SK-N-SH treated with all-trans-retinoic acid at 6 μM for 48 hours (cell line): Measurements from ENCODE around the gene CD151.

ENCODE experiments used
- ATAC-seq: fragments of 200-7000 bp; cut with Tn5 transposase; 3 replicates; pipeline ENCODE4 v1.9.1; 2020; ENCODE audit warnings: mild to moderate bottlenecking, moderate library complexity
- ARNTL ChIP-seq: fragments of 450-650 bp; formaldehyde crosslinking; IDR thresholded peaks from 2 replicates; pipeline ENCODE4 v1.5.0; 2020; ENCODE audit warnings: low read depth, mild to moderate bottlenecking, moderate library complexity, borderline replicate concordance
- BACH2 ChIP-seq: fragments of 250-450 bp; sonication (Bioruptor Pico); IDR thresholded peaks from 2 replicates; pipeline ENCODE4 v1.9.0; 2021; ENCODE audit warnings: mild to moderate bottlenecking, borderline replicate concordance
- CSDC2 ChIP-seq: fragments of 250-450 bp; sonication (Bioruptor Pico); IDR thresholded peaks from 2 replicates; pipeline ENCODE4 v1.5.0; 2020; ENCODE audit warnings: mild to moderate bottlenecking, moderate library complexity
- ESRRG ChIP-seq: fragments of 250-450 bp; sonication (Bioruptor Pico); IDR thresholded peaks from 2 replicates; pipeline ENCODE4 v1.6.1; 2021; ENCODE audit warnings: mild to moderate bottlenecking
- GLIS3 ChIP-seq: fragments of 250-450 bp; sonication (Bioruptor Pico); IDR thresholded peaks from 2 replicates; pipeline ENCODE4 v1.5.0; 2020; ENCODE audit warnings: mild to moderate bottlenecking, moderate library complexity
- ISL1 ChIP-seq: fragments of 250-450 bp; sonication (Bioruptor Pico); IDR thresholded peaks from 2 replicates; pipeline ENCODE4 v2.1.2; 2022; ENCODE audit warnings: mild to moderate bottlenecking, moderate library complexity
- OSR1 ChIP-seq: fragments of 250-450 bp; sonication (Bioruptor Pico); IDR thresholded peaks from 2 replicates; pipeline ENCODE4 v1.8.0; 2022; ENCODE audit warnings: moderate library complexity, mild to moderate bottlenecking, inconsistent platforms
- PPARA ChIP-seq: fragments of 250-450 bp; sonication (Bioruptor Pico); IDR thresholded peaks from 2 replicates; pipeline ENCODE4 v1.5.0; 2020; ENCODE audit warnings: mild to moderate bottlenecking, borderline replicate concordance
- RARB ChIP-seq: fragments of 250-450 bp; sonication (Bioruptor Pico); IDR thresholded peaks from 2 replicates; pipeline ENCODE4 v1.8.0; 2021; ENCODE audit warnings: mild to moderate bottlenecking, moderate library complexity
- SNAI2 ChIP-seq: fragments of 250-450 bp; sonication (Bioruptor Pico); IDR thresholded peaks from 2 replicates; pipeline ENCODE4 v1.5.0; 2020; ENCODE audit warnings: mild to moderate bottlenecking, moderate library complexity
- TCF4 ChIP-seq: fragments of 250-450 bp; sonication (Bioruptor Pico); IDR thresholded peaks from 2 replicates; pipeline ENCODE4 v1.8.0; 2021; ENCODE audit warnings: mild to moderate bottlenecking, moderate library complexity, borderline replicate concordance
- ZC3H10 ChIP-seq: fragments of 250-450 bp; sonication (Bioruptor Pico); IDR thresholded peaks from 2 replicates; pipeline ENCODE4 v1.5.1; 2021; ENCODE audit warnings: mild to moderate bottlenecking, moderate library complexity
- ZFP3 ChIP-seq: fragments of 250-450 bp; sonication (Bioruptor Pico); IDR thresholded peaks from 2 replicates; pipeline ENCODE4 v1.5.0; 2020; ENCODE audit warnings: mild to moderate bottlenecking, moderate library complexity
- ZFP30 ChIP-seq: fragments of 450-650 bp; formaldehyde crosslinking; IDR thresholded peaks from 2 replicates; pipeline ENCODE4 v1.5.0; 2022; ENCODE audit warnings: mild to moderate bottlenecking, moderate library complexity
- ZNF565 ChIP-seq: fragments of 450-650 bp; formaldehyde crosslinking; conservative IDR thresholded peaks from 2 replicates; pipeline ENCODE4 v1.5.0; 2020; ENCODE audit warnings: low read depth, mild to moderate bottlenecking, moderate library complexity
- ZNF70 ChIP-seq: fragments of 450-650 bp; formaldehyde crosslinking; IDR thresholded peaks from 2 replicates; pipeline ENCODE4 v1.5.0; 2020; ENCODE audit warnings: mild to moderate bottlenecking, moderate library complexity
- TF ChIP-seq, protein P1 (sequence below): fragments of 250-450 bp; sonication (Bioruptor Pico); IDR thresholded peaks from 2 replicates; pipeline ENCODE4 v1.5.0; 2020; ENCODE audit warnings: mild to moderate bottlenecking, moderate library complexity
- TF ChIP-seq, protein P2 (sequence below): fragments of 250-450 bp; sonication (Bioruptor Pico); IDR thresholded peaks from 2 replicates; pipeline ENCODE4 v1.5.1; 2020; ENCODE audit warnings: low read depth, mild to moderate bottlenecking, moderate library complexity
- TF ChIP-seq, protein P3 (sequence below): fragments of 250-450 bp; sonication (Bioruptor Pico); IDR thresholded peaks from 2 replicates; pipeline ENCODE4 v1.8.0; 2020; ENCODE audit warnings: mild to moderate bottlenecking, moderate library complexity, borderline replicate concordance
- TF ChIP-seq, protein P4 (sequence below): fragments of 250-450 bp; sonication (Bioruptor Pico); IDR thresholded peaks from 2 replicates; pipeline ENCODE4 v1.5.1; 2021; ENCODE audit warnings: mild to moderate bottlenecking, moderate library complexity

Gene CD151

DNA sequence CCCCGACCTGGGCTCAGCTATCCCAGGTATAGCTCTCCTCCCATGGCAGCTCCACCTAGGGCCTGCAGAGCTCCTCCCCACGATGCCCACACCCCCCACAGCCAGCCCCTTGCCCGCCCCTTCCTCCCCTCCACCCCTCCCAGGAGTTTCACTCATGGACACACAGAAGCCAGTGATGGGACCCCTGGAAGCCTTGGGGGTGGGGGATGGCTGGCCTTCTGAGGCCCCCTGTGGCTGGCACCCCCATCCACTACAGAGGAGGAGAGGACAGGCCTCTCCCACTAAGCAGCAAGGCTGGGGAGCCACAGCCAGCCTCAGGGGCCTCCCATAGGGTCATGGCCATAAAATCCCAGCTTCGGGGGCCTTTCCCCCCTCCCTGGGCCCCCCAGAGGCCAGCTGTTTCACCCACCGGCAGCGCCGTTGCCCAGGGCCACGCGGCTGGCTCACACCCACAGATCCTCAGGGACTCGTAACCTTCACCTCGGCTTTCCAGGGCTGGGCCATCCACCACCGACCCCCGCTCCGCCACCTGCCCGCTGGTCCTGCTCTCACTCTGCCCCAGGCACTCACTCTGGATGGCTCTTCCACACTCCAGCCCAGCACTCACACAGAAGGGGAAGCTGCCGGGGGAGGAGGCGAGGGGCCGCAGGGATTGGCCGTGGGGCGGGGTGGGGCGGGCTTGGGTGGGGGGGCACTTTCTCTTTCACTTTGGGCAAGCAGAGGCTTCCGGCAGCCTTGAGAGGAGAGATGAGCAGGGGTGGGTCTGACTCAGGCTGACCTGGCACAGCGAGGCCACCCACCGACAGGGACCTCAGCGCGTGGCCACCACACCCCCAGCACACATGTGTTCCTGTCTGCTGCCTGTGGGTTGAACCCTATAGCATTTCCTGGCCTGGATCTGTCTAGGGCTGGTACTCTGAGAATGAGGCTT, 36.9 kb upstream of the CD151 start:
- TF ChIP-seq, protein P1, sequence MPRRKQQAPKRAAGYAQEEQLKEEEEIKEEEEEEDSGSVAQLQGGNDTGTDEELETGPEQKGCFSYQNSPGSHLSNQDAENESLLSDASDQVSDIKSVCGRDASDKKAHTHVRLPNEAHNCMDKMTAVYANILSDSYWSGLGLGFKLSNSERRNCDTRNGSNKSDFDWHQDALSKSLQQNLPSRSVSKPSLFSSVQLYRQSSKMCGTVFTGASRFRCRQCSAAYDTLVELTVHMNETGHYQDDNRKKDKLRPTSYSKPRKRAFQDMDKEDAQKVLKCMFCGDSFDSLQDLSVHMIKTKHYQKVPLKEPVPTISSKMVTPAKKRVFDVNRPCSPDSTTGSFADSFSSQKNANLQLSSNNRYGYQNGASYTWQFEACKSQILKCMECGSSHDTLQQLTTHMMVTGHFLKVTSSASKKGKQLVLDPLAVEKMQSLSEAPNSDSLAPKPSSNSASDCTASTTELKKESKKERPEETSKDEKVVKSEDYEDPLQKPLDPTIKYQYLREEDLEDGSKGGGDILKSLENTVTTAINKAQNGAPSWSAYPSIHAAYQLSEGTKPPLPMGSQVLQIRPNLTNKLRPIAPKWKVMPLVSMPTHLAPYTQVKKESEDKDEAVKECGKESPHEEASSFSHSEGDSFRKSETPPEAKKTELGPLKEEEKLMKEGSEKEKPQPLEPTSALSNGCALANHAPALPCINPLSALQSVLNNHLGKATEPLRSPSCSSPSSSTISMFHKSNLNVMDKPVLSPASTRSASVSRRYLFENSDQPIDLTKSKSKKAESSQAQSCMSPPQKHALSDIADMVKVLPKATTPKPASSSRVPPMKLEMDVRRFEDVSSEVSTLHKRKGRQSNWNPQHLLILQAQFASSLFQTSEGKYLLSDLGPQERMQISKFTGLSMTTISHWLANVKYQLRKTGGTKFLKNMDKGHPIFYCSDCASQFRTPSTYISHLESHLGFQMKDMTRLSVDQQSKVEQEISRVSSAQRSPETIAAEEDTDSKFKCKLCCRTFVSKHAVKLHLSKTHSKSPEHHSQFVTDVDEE (CRISPR knock-in tag), result no peak
- no peak for TF ChIP-seq OSR1
- TF ChIP-seq, protein P2, sequence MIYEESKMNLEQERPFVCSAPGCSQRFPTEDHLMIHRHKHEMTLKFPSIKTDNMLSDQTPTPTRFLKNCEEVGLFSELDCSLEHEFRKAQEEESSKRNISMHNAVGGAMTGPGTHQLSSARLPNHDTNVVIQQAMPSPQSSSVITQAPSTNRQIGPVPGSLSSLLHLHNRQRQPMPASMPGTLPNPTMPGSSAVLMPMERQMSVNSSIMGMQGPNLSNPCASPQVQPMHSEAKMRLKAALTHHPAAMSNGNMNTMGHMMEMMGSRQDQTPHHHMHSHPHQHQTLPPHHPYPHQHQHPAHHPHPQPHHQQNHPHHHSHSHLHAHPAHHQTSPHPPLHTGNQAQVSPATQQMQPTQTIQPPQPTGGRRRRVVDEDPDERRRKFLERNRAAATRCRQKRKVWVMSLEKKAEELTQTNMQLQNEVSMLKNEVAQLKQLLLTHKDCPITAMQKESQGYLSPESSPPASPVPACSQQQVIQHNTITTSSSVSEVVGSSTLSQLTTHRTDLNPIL (CRISPR knock-in tag), result no peak
- TF ChIP-seq ZC3H10 (CRISPR knock-in tag), result no peak
- no peak for TF ChIP-seq ISL1 (CRISPR knock-in tag)
- no peak for TF ChIP-seq GLIS3
- TF ChIP-seq ARNTL, result no peak
- no peak for TF ChIP-seq CSDC2 (CRISPR knock-in tag)
- no peak for TF ChIP-seq ESRRG
- TF ChIP-seq PPARA (CRISPR knock-in tag), result no peak
- TF ChIP-seq RARB (CRISPR knock-in tag), result no peak
- no peak for TF ChIP-seq ZFP3 (CRISPR knock-in tag)
- TF ChIP-seq ZNF565 (CRISPR knock-in tag), result no peak
- no peak for TF ChIP-seq BACH2 (CRISPR knock-in tag)
- no peak for TF ChIP-seq TCF4
- TF ChIP-seq, protein P3, sequence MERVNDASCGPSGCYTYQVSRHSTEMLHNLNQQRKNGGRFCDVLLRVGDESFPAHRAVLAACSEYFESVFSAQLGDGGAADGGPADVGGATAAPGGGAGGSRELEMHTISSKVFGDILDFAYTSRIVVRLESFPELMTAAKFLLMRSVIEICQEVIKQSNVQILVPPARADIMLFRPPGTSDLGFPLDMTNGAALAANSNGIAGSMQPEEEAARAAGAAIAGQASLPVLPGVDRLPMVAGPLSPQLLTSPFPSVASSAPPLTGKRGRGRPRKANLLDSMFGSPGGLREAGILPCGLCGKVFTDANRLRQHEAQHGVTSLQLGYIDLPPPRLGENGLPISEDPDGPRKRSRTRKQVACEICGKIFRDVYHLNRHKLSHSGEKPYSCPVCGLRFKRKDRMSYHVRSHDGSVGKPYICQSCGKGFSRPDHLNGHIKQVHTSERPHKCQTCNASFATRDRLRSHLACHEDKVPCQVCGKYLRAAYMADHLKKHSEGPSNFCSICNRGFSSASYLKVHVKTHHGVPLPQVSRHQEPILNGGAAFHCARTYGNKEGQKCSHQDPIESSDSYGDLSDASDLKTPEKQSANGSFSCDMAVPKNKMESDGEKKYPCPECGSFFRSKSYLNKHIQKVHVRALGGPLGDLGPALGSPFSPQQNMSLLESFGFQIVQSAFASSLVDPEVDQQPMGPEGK (CRISPR knock-in tag), result no peak
- no peak for TF ChIP-seq ZFP30 (CRISPR knock-in tag)
- ATAC-seq, result peak; percentile 64

DNA sequence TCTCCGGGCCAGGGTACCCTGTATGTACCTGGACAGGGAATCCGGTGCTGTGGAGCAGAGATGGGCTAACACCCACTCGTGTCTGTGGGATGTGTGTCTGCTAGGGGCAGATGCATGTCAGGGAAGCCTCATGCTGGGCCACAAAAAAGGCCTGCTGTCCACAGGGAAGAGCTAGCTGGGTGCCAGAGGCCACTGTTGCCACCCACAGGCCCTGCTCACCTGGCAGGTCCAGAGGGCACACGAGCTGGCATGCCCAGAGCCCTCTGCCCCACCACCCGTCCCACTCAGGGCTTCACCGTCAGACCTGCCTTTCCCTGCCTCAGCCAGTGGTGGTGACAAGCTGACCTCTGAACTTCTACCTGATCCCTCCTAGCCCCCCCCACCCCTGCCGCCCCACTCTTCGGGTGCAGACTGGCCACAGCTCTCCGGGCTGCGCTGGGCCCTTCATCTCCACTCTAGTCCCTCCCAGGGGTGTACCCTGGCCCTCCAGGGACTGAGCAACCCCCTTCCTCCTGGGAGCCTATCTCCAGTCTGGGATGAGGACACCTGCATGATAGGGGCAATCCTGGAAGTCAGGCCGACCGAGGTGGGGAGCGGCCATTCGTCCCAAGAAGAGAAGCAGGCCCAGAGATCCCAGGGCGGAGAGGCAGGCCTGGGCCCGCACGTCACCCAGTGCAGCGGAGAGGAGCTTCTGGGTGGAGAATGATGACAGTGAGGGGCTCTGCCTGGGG, 36.0 kb upstream of the CD151 start:
- TF ChIP-seq ZNF565 (CRISPR knock-in tag) (no peak), ESRRG (no peak), ISL1 (CRISPR knock-in tag) (no peak)
- ATAC-seq, result peak; percentile 0; the same call in 2 of the 3 replicates

DNA sequence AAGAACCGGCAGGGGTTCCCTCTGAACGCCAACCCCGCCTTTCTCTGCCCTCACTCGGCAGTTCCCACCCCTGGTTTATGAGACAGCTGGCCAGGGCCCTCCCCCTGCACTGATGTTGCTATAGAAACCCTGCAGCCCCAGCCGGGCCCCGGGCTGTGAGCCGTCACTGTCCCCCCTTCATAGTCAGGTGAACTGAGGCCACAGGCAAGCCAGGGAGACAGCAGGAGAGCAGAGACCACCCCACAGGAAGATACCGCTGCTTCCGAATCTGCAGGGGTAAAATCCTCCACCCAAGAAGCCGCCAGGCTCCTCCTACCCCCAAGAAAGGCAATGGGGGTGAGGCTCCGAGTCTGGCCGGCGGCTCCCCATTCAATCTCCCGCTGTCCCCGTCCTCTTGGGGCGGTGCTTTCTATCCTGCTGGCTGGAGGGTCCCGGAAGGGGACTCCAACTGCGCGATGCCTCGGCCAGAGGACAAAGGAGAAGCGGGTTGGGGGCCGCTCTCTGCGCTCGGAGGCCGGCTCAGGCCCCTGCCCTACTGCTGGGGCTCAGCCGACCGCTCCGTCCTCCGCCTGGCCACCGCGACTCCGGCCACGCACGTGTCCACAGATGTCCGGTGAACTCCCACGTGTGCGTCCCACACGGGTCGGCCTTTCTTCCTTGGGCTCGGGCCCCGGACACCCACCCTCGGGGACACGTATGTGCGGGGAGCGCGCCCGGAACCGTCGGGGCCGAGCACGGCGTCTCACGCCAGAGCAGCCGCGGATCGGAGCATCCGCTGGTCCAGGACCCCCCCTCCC, 35.3 kb upstream of the CD151 start:
- TF ChIP-seq CSDC2 (CRISPR knock-in tag), result no peak
- TF ChIP-seq RARB (CRISPR knock-in tag), result no peak
- TF ChIP-seq, protein P3 (CRISPR knock-in tag), result no peak
- no peak for TF ChIP-seq SNAI2
- TF ChIP-seq TCF4, result no peak
- TF ChIP-seq ZC3H10 (CRISPR knock-in tag), result no peak
- no peak for TF ChIP-seq ZNF70 (CRISPR knock-in tag)
- TF ChIP-seq, protein P4, sequence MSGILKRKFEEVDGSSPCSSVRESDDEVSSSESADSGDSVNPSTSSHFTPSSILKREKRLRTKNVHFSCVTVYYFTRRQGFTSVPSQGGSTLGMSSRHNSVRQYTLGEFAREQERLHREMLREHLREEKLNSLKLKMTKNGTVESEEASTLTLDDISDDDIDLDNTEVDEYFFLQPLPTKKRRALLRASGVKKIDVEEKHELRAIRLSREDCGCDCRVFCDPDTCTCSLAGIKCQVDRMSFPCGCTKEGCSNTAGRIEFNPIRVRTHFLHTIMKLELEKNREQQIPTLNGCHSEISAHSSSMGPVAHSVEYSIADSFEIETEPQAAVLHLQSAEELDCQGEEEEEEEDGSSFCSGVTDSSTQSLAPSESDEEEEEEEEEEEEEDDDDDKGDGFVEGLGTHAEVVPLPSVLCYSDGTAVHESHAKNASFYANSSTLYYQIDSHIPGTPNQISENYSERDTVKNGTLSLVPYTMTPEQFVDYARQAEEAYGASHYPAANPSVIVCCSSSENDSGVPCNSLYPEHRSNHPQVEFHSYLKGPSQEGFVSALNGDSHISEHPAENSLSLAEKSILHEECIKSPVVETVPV (CRISPR knock-in tag), result no peak
- TF ChIP-seq, protein P2 (CRISPR knock-in tag), result no peak
- no peak for TF ChIP-seq ZNF565 (CRISPR knock-in tag)
- TF ChIP-seq ISL1 (CRISPR knock-in tag), result no peak
- no peak for TF ChIP-seq ARNTL
- no peak for TF ChIP-seq OSR1
- ATAC-seq, result peak; percentile 70
